Neural cell (in vitro differentiated cells): ENCODE measurements around the gene EN1. TPM values are rescaled to one million over a fixed set of nuclear protein-coding genes. Genes with fewer than 3 reads are reported as not detected.
A peak's percentile ranks its signal among the peaks of the same experiment; 100 is the strongest.

Source experiments
- H2AFZ ChIP-seq: fragments of 200-600, 300-800 bp; sonication (generic), shearing (Covaris generic); 2 replicates; pipeline ENCODE4 v1.6.0; 2014; ENCODE audit warnings: low read depth, mild to moderate bottlenecking, antibody characterized with exemption, low read length, moderate library complexity
- H3F3A ChIP-seq: fragments of 200-600 bp; shearing (Covaris generic); 2 replicates; pipeline ENCODE4 v1.6.1; 2016; ENCODE audit warnings: mild to moderate bottlenecking, moderate library complexity, mixed read lengths, antibody characterized with exemption, low read length; ENCODE audit not compliant: insufficient read depth, poor library complexity, severe bottlenecking
- H3K27ac ChIP-seq: fragments of 200-600, 300-800 bp; sonication (generic), shearing (Covaris generic); 2 replicates; pipeline ENCODE4 v1.5.1; 2014; ENCODE audit warnings: mild to moderate bottlenecking, low read length, moderate library complexity
- H3K27me3 ChIP-seq: fragments of 300-800, 200-600 bp; sonication (generic), shearing (Covaris generic); 2 replicates; pipeline ENCODE4 v1.6.0; 2014; ENCODE audit warnings: mild to moderate bottlenecking, low read depth, low read length, moderate library complexity; ENCODE audit not compliant: insufficient read depth
- H3K36me3 ChIP-seq: fragments of 300-800, 200-600 bp; sonication (generic), shearing (Covaris generic); 2 replicates; pipeline ENCODE4 v1.5.1; 2014; ENCODE audit warnings: mild to moderate bottlenecking, antibody characterized with exemption, low read length, moderate library complexity; ENCODE audit not compliant: insufficient read depth
- H3K4me2 ChIP-seq: fragments of 300-800, 200-600 bp; sonication (generic), shearing (Covaris generic); 2 replicates; pipeline ENCODE4 v1.6.0; 2014; ENCODE audit warnings: mild to moderate bottlenecking, low read length
- H3K4me3 ChIP-seq: fragments of 300-800, 200-600 bp; sonication (generic), shearing (Covaris generic); 2 replicates; pipeline ENCODE4 v1.5.1; 2014; ENCODE audit warnings: mild to moderate bottlenecking, low read length, moderate library complexity
- H3K79me2 ChIP-seq: fragments of 200-600 bp; shearing (Covaris generic); replicated peaks from 2 replicates; pipeline ENCODE4 v1.6.0; 2014; ENCODE audit warnings: mild to moderate bottlenecking, low read length, moderate library complexity; ENCODE audit not compliant: insufficient read depth
- H3K9ac ChIP-seq: fragments of 300-800, 200-600 bp; sonication (generic), shearing (Covaris generic); 2 replicates; pipeline ENCODE4 v1.6.1; 2016; ENCODE audit warnings: mild to moderate bottlenecking, low read length, mixed read lengths
- H3K9me2 ChIP-seq: fragments of 200-600 bp; shearing (Covaris generic); 2 replicates; pipeline ENCODE4 v1.6.1; 2016; ENCODE audit warnings: mild to moderate bottlenecking, low read length, mixed read lengths; ENCODE audit not compliant: insufficient read depth
- H3K9me3 ChIP-seq: fragments of 200-600, 300-800 bp; sonication (generic), shearing (Covaris generic); 2 replicates; pipeline ENCODE4 v1.6.1; 2016; ENCODE audit warnings: mild to moderate bottlenecking, mixed run types, low read length, moderate library complexity, mixed read lengths
- H4K20me1 ChIP-seq: fragments of 200-600 bp; shearing (Covaris generic); 2 replicates; pipeline ENCODE4 v1.6.1; 2016; ENCODE audit warnings: mild to moderate bottlenecking, mixed run types; ENCODE audit not compliant: insufficient read depth
- CTCF ChIP-seq: fragments of 450-650 bp; IDR thresholded peaks from 2 replicates; pipeline ENCODE4 v1.5.1; 2014; ENCODE audit warnings: antibody characterized with exemption, mild to moderate bottlenecking, moderate library complexity; ENCODE audit not compliant: poor library complexity, severe bottlenecking
- EP300 ChIP-seq: fragments of 450-650 bp; conservative IDR thresholded peaks from 2 replicates; pipeline ENCODE4 v1.6.1; 2014; ENCODE audit warnings: antibody characterized with exemption, mild to moderate bottlenecking, moderate library complexity; ENCODE audit not compliant: poor library complexity, severe bottlenecking
- EZH2 ChIP-seq: fragments of 200-600, 300-800 bp; shearing (Covaris generic), sonication (generic); IDR thresholded peaks from 2 replicates; pipeline ENCODE4 v1.6.1; 2014; ENCODE audit warnings: antibody characterized with exemption, low read length, borderline replicate concordance, mild to moderate bottlenecking; ENCODE audit not compliant: insufficient read depth, poor library complexity, severe bottlenecking
- MXI1 ChIP-seq: fragments of 450-650 bp; conservative IDR thresholded peaks from 2 replicates; pipeline ENCODE4 v1.6.1; 2014; ENCODE audit warnings: antibody characterized with exemption, mild to moderate bottlenecking; ENCODE audit not compliant: poor library complexity, severe bottlenecking
- POLR2AphosphoS5 ChIP-seq: IDR thresholded peaks from 2 replicates; pipeline ENCODE4 v1.6.1; 2012
- RAD21 ChIP-seq: fragments of 450-650 bp; conservative IDR thresholded peaks from 2 replicates; pipeline ENCODE4 v1.6.1; 2014; ENCODE audit warnings: antibody characterized with exemption, mild to moderate bottlenecking, moderate library complexity
- SMC3 ChIP-seq: fragments of 450-650 bp; conservative IDR thresholded peaks from 2 replicates; pipeline ENCODE4 v1.6.1; 2014; ENCODE audit warnings: antibody characterized with exemption, mild to moderate bottlenecking, moderate library complexity; ENCODE audit not compliant: poor library complexity
- TAF1 ChIP-seq: IDR thresholded peaks from 2 replicates; pipeline ENCODE4 v1.6.1; 2012; ENCODE audit warnings: low read depth
- polyA plus RNA-seq: library from polyadenylated mRNA; depleted of rRNA; stranded (reverse); fragments of >200 nt; gene quantifications from 2 replicates; pipeline ENCODE4 v1.2.3, GENCODE V29; 2014
- TF ChIP-seq, protein P1 (sequence below): IDR thresholded peaks from 2 replicates; pipeline ENCODE4 v1.6.1; 2012; ENCODE audit warnings: borderline replicate concordance

EN1 gene
- polyA plus RNA-seq, 1 donor from 2014 or later: not detected

- Histone ChIP-seq H3K4me2 (no peak overlapping the region), H3K9me3 (peaks cover 5% of the 10 kb centered on the region), H2AFZ (no peak overlapping the region), H3K79me2 (no peaks in the 10 kb centered on the region), H3K27me3 (peaks cover 100% of the 10 kb centered on the region), H3F3A (no peaks in the 10 kb centered on the region), H4K20me1 (no peaks in the 10 kb centered on the region), H3K9me2 (no peaks in the 10 kb centered on the region), H3K9ac (no peak overlapping the region), H3K27ac (no peak overlapping the region), H3K4me3 (no peak overlapping the region), H3K36me3 (no peaks in the 10 kb centered on the region)
- TF ChIP-seq EP300 (no peak), CTCF (no peak), SMC3 (no peak), POLR2AphosphoS5 (no peak), TAF1 (no peak), MXI1 (no peak), EZH2 (no peak), RAD21 (no peak)
- TF ChIP-seq, protein P1, sequence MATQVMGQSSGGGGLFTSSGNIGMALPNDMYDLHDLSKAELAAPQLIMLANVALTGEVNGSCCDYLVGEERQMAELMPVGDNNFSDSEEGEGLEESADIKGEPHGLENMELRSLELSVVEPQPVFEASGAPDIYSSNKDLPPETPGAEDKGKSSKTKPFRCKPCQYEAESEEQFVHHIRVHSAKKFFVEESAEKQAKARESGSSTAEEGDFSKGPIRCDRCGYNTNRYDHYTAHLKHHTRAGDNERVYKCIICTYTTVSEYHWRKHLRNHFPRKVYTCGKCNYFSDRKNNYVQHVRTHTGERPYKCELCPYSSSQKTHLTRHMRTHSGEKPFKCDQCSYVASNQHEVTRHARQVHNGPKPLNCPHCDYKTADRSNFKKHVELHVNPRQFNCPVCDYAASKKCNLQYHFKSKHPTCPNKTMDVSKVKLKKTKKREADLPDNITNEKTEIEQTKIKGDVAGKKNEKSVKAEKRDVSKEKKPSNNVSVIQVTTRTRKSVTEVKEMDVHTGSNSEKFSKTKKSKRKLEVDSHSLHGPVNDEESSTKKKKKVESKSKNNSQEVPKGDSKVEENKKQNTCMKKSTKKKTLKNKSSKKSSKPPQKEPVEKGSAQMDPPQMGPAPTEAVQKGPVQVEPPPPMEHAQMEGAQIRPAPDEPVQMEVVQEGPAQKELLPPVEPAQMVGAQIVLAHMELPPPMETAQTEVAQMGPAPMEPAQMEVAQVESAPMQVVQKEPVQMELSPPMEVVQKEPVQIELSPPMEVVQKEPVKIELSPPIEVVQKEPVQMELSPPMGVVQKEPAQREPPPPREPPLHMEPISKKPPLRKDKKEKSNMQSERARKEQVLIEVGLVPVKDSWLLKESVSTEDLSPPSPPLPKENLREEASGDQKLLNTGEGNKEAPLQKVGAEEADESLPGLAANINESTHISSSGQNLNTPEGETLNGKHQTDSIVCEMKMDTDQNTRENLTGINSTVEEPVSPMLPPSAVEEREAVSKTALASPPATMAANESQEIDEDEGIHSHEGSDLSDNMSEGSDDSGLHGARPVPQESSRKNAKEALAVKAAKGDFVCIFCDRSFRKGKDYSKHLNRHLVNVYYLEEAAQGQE: no peak
Observed at GRCh38 chr2:118856330-118856977, 9.0 kb upstream of the EN1 start.

GRCh38 chr2:118855451-118856279 is 8.2 kb upstream of the EN1 start:
- no peaks in the 10 kb centered on the region for H3K36me3 ChIP-seq
- TF ChIP-seq EP300 (no peak), CTCF (peak; percentile 94), EZH2 (peak; percentile 49), SMC3 (peak; percentile 95), RAD21 (peak; percentile 92)
- TF ChIP-seq, protein P1: no peak
- H3K27me3 ChIP-seq: peaks cover 100% of the 10 kb centered on the region
- no peaks in the 10 kb centered on the region for H3K9me2 ChIP-seq
- no peak overlapping the region for H3K27ac ChIP-seq
- no peak overlapping the region for H2AFZ ChIP-seq
- peaks cover 5% of the 10 kb centered on the region for H3K9me3 ChIP-seq
- no peaks in the 10 kb centered on the region for H4K20me1 ChIP-seq
- H3K4me3 ChIP-seq: peak overlapping the region; percentile 56
- no peak overlapping the region for H3K4me2 ChIP-seq
- no peaks in the 10 kb centered on the region for H3K79me2 ChIP-seq
- H3F3A ChIP-seq: no peaks in the 10 kb centered on the region
- H3K9ac ChIP-seq: no peak overlapping the region
